KOPT-K1 (cell line): ENCODE results near the gene FBRSL1.
"Not testable (repeated sequence)": the region's sequence is repeated elsewhere in the genome, so short reads cannot be mapped to it uniquely, and the experiment has no call there.

Experiments used
- H3K27ac ChIP-seq: fragments of 200-600 bp; sonication (generic); 2 replicates; pipeline ENCODE4 v1.5.1; 2016; ENCODE audit warnings: antibody characterized with exemption, mild to moderate bottlenecking, low read depth, low read length; ENCODE audit not compliant: poor library complexity, severe bottlenecking
- H3K36me3 ChIP-seq: fragments of 200-600 bp; sonication (generic); 2 replicates; pipeline ENCODE4 v1.5.1; 2017; ENCODE audit warnings: antibody characterized with exemption, mild to moderate bottlenecking, low read length, moderate library complexity; ENCODE audit not compliant: insufficient read depth
- H3K9me3 ChIP-seq: fragments of 200-600 bp; sonication (generic); 2 replicates; pipeline ENCODE4 v1.5.1; 2017; ENCODE audit warnings: antibody characterized with exemption, low read length, mild to moderate bottlenecking; ENCODE audit not compliant: insufficient read depth, poor library complexity, severe bottlenecking

Gene FBRSL1

DNA sequence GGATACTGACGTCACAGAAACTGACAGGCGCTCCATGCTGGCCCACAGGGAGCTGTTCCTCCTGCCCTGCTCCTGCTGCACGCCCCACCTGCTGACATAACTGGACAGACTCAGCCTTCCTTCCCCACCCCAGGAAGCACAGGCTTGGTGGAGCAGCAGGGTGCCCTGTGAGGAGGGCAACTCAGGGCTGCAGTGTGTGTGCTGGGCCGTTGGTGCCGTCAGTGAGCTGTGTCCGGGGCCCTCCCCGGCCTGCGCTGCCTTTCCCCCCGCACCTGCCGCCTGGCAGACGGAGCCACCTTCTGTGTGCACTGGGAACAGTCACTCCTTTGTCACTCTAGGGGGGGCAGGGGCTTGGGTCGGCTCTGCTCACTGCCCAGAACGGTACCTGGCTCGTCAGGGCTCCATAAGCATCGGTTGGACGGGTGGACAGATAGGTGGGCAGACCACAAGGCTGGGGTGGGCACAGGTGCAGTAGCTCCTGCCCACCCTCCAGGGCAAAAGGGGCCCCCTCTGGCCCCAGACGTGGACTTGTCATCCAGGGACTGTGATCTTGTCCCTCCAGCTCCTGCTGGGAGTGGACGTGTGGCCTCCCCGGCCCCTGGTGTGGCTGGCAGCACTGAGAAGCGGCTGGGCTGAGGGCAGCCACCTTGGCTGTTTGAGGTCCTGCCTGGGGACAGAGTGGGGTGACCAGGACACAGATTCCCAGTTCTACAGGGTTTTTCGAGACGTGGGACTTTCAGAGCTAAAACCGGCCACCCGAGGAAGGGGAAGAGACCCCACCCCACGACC is 32.8 kb downstream of the FBRSL1 start:
- Histone ChIP-seq H3K9me3 (no peaks in the 10 kb centered on the region), H3K27ac (no peak overlapping the region), H3K36me3 (peaks cover 7% of the 10 kb centered on the region; the same call in 1 of the 2 replicates)

DNA sequence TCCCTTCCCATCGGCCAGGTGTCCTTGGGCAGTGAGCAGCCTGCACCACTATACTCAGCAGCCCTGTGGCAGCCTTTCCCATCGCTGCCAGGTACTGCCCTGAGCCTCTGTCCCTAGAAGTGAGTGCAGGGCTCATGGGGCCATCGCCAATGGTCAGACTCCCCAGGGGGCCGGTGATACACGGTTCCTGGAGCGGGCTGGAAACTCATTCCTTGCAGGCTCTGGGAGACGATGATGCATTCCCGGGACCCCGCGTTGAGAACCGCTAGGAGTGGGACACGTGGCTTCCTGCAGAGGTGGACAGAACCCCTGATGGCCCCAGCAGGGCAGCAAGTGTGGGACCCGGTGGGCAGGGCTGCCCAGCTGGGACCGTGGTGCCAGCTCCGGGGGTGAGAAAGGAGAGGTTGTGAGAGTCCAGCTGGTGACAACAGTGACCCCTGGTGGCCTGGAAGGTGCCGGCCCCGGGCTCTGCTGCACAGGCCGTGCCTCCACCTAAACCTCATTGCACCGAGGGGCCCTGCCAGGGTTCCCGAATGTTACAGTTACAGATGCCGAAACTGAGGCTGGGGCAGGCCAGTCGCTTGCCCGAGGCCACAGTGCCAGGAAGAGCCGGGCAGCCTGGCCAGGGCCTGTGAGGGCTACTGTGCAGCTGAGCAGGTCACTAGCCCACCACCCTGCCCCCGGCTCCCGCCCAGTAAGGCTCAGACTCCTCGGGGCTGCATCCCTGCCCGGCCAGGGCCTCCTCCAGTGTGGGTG is 33.8 kb downstream of the FBRSL1 start:
- Histone ChIP-seq H3K9me3 (no peaks in the 10 kb centered on the region), H3K27ac (no peak overlapping the region), H3K36me3 (no peaks in the 10 kb centered on the region)

DNA sequence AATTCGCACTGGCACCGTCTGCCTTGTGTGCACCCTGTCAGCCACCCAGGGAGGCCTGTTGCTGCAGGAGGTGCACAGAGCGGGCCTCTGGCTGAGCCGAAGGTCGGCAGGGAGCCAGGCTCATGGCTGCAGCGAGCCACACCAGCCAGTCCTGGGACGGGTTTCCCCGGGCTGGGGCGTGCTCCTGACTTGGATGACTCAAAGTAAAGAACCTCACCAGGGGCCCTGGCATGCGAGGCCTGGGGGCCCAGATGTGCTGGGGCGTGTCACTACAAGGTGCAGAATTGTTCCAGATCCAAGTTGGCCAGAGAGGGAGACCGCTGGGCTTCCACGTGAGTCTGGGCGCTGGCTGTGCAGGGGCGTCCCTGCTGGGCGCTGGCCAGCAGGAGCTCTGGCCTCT is 34.5 kb downstream of the FBRSL1 start:
- no peak overlapping the region for H3K27ac ChIP-seq

DNA sequence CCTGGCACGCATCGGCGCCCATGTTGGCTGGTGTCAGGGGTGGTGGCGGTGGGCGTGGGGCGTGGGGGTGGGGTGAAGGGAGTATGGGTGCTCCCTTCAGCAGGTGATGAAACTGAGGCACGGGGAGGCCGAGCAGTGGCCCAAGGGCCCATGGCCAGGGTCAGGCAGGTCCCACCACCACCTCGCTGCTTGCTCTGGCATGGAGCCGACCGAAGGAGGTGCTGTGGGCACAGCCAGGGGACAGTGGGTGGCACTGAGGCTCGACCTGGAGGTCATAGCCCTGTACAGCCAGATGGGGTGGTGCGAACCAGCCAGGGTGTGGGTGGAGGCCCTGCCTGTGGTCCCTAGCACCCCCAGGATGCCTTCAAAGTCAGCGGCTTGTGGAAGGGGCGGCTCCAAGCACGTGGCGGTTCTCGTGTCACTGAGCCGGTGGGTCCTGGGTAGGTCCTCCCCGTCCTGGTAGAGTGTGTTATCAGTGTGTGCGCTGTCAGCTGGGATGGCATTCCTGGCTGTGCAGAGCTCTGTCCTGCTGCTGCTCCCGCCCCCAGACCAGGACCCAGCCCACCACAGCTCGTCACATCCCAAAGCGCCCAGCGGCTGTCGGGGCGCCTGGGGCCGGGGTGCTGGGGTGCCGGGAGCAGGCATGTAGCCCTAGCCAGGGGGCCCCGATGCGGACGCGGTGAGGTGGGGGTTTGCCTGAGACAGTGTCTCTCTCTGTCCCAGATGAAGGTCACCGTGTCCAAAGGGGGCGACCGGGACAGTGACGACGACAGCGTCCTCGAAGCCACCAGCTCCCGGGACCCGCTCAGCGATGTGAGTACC is 35.3 kb downstream of the FBRSL1 start:
- Histone ChIP-seq H3K27ac (no peak overlapping the region), H3K36me3 (no peaks in the 10 kb centered on the region), H3K9me3 (no peaks in the 10 kb centered on the region)

More for the DNA sequence above, 34.5 kb downstream of the FBRSL1 start:
- no peaks in the 10 kb centered on the region for H3K9me3 ChIP-seq
- no peaks in the 10 kb centered on the region for H3K36me3 ChIP-seq

DNA sequence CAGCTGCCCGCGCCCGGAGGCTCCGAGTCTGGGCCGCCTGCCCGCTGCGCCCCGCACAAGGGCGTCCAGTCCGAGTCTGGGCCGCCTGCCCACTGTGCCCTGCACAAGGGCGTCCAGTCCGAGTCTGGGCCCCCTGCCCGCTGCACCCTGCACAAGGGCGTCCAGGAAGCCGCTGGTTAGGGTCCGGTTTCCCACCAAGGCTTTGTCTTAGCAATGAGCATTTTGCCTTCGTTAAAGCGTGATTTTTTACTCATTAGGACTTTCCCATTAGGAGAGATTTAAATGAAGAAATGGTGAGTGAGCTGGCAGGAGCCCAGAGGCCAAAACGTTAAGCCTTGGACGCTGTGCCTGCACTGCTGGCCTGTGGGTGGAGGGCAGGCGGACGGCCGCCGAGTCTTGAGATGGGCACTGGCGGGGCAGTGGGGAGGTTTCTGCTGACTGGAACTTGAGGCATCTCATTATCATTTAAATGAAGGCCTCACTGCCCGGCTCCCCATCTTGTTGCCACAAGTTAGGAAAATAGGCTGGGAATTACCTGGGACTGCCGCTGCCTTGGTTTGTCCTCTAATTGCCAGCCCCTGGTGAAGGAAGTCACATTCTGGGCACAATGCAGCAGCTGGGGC is 36.0 kb downstream of the FBRSL1 start:
- no peak overlapping the region for H3K27ac ChIP-seq
- H3K9me3 ChIP-seq = no peaks in the 10 kb centered on the region
- H3K36me3 ChIP-seq = no peaks in the 10 kb centered on the region

DNA sequence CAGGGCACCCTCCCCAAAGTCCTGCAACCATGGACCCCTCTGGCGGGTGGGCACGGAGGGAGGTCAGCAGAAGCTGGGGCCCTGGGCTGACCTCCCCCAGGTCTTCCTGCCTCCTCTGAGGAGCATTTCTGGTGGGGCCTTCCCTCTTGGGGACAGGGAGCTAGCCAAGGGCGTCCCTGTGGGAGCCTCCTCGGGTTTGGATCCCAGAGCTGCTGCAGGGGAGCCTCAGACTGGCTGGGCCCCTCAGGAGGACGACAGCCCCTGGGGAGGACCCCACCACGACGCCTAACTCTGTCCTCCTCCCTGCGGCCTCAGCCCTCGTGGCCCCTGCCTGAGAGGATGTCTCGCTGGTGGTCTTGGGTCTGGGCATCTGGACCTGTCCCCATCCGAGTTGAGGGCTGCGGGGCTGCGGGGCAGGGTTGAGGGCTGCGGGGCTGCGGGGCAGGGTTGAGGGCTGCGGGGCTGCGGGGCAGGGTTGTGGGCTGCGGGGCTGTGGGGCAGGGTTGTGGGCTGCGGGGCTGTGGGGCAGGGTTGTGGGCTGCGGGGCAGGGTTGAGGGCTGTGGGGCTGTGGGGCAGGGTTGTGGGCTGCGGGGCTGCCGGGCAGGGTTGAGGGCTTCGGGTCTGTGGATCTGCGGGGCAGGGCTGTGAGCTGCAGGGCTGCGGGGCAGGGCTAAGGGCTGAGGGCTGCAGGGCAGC is 37.4 kb downstream of the FBRSL1 start:
- Histone ChIP-seq H3K27ac (no peak overlapping the region), H3K9me3 (no peaks in the 10 kb centered on the region), H3K36me3 (no peaks in the 10 kb centered on the region)

DNA sequence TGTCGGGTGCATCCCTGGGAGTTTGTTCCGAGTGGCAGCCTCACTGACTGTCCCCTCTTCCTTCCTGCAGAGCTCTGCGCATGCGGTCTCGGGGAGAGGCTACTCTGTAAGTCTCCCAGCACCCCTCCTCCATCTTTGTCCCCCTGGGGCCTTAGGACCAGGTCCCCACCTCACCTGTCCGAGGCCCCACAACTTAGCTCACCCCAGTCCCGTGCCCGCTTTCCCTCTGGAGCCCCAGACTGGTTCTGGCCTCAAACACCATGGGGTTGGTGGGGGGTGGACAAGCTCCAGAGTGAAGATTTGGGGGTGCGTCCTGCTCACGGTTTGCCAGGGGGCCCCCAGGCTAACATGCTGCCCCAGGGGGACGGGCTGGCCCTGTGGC is 37.9 kb downstream of the FBRSL1 start:
- no peak overlapping the region for H3K27ac ChIP-seq
- H3K36me3 ChIP-seq = no peaks in the 10 kb centered on the region

DNA sequence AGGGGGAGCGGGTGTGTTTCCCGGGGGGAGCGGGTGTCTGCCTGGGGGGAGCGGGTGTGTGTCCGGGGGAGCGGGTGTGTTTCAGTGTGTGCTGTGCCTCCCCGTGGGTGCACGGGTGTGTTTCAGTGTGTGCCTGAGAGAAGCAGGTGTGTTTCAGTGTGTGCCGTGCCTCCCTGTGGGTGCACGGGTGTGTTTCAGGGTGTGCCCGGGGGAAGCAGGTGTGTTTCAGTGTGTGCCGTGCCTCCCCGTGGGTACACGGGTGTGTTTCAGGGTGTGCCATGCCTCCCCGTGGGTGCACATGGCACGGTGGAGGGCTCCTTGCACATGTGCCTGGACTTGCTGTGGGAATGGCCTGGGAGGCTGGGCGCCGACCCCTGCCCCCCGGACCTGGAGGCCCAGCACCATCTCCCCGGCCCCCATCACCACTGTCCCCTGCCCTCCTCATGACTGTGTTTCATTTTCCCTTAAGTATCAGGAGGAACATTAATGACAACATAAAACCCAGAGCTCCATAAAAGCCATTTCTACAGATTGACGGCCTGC is 38.7 kb downstream of the FBRSL1 start:
- Histone ChIP-seq H3K9me3 (no peaks in the 10 kb centered on the region), H3K27ac (no peak overlapping the region), H3K36me3 (no peaks in the 10 kb centered on the region)

More for the DNA sequence above, 37.9 kb downstream of the FBRSL1 start:
- no peaks in the 10 kb centered on the region for H3K9me3 ChIP-seq

DNA sequence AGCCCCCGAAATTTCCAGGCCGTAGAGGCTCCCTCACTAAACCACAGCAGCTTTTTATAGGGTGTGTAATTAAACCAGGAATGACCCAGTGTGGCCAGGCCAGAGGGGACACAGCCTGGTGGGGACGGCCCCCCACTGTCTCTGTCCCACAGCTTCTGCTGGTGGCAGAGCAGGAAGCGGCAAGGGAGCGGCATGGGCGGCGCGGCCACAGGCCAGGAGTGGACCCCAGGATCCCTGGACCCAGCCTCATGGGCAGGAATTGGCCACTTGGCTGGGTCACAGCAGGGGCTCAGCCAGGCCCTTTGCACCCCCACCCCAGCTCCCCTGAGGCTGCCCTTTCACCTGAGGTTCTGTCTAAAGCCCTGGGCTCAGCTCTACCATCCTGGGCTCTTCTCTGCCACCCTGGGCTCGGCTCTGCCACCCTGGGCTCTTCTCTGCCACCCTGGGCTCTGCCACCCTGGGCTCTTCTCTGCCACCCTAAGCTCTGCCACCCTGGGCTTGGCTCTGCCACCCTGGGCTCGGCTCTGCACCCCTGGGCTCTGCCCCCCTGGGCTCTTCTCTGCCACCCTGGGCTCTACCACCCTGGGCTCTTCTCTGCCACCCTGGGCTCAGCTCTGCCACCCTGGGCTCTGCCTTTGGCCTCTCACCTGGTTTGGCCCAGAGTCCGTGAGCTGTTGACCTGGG is 39.3 kb downstream of the FBRSL1 start:
- no peaks in the 10 kb centered on the region for H3K36me3 ChIP-seq
- H3K27ac ChIP-seq = no peak overlapping the region
- no peaks in the 10 kb centered on the region for H3K9me3 ChIP-seq

DNA sequence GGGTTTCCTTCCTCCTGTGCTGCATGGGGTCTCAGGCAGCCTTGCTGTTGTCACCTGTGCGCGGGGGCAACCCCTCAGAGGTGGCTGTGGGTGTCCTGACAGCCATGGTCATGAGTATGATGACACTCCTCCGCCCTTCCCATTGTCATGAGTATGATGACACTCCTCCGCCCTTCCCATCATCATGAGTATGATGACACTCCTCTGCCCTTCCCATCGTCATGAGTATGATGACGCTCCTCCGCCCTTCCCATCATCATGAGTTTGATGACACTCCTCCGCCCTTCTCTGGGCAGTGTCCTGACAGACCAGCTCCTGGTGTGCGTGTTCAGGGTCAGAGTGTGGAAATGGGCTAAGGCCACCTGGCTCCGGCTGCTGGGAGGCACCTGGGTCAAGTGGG is 40.0 kb downstream of the FBRSL1 start:
- Histone ChIP-seq H3K9me3 (no peaks in the 10 kb centered on the region), H3K27ac (no peak overlapping the region), H3K36me3 (no peaks in the 10 kb centered on the region)

DNA sequence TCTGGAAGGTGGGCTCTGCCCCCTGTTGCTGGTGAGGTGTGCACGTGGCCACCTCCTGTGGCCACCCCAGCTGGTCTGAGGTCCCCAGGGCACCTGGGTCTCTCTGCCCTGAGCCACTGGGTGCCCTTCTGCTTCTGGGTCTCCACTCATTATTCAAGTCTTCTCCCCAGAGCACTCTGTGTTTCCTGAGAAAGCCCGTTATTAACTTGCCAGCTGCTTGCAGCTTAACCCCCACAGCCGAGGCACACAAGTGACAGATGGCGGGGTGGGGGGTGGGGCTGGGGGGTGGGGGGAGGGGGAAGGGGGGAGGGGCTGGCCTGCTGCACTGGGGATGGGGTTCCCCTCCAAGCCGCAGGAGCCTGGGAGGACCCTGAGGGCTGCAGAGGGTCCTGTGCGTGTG is 40.5 kb downstream of the FBRSL1 start:
- no peaks in the 10 kb centered on the region for H3K36me3 ChIP-seq
- no peak overlapping the region for H3K27ac ChIP-seq
- H3K9me3 ChIP-seq = no peaks in the 10 kb centered on the region

DNA sequence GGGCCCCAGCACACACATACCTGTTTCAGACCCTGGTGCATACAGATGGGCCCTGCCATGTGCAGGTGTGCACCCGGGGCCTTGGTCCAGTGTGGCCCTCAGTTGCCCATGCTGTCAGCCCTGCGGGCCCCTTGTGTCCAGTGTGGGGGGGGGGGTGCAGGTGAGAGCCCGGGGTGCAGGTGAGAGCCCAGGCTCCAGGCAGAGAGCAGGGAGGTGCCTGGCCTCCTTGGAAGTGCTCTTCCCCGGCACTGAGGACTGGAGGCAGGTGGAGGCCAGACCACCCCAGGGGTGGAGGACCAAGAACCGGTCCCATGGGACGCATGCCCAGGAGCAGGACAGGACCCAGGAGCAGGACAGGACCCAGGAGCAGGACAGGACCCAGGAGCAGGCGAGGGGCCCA is 40.9 kb downstream of the FBRSL1 start:
- Histone ChIP-seq H3K36me3 (no peaks in the 10 kb centered on the region), H3K9me3 (no peaks in the 10 kb centered on the region)

DNA sequence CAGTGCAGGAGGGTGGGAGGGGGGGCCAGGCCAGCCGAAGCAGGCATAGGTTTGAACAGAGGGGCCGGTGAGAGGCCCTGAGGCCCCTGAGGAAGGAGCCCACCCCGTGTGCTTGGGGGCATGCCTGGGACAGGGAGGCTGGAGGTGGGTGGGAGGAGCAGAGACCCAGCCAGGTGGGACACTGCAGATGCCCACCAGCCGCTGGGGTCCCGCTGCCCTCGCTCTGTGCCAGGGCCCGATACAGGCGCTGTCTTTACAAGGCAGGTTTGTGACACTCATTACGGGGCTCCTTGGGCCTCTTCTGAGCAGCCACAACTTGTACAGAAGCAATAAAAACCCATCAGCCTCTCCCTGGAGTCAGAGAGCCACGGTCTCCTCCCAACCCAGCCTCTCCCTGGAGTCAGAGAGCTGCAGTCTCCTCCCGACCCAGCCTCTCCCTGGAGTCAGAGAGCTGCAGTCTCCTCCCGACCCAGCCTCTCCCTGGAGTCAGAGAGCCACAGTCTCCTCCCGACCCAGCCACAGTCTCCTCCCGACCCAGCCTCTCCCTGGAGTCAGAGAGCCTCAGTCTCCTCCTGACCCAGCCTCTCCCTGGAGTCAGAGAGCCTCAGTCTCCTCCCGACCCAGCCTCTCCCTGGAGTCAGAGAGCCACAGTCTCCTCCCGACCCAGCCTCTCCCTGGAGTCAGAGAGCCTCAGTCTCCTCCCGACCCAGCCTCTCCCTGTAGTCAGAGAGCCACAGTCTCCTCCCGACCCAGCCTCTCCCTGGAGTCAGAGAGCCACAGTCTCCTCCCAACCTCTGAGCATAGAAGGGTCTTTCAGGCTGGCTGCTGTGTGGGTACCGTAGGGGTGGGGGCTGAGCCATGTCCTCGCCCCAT is 43.0 kb downstream of the FBRSL1 start:
- H3K9me3 ChIP-seq, H3K36me3 ChIP-seq, H3K27ac ChIP-seq: not testable (repeated sequence)

More for the DNA sequence above, 40.9 kb downstream of the FBRSL1 start:
- no peak overlapping the region for H3K27ac ChIP-seq
